ENCODE measurements around the gene TAF11L3.
"Not testable (repeated sequence)": the region's sequence is repeated elsewhere in the genome, so short reads cannot be mapped to it uniquely, and the experiment has no call there.

TAF11L3 gene

GRCh38 chr5:17518067-17518466 is at the start of gene TAF11L3:
Gene TAF11L3 (plus strand): TSS chr5:17518367.
- H3K4me3 ChIP-seq (ENCODE audit: low read depth, low read length); DNase-seq (ENCODE audit: low read depth): not testable (repeated sequence)

- no peak overlapping the region for H3K4me3 ChIP-seq (ENCODE audit: low read depth, low read length)
Measured at GRCh38 chr5:17470064-17470463, 48.1 kb upstream of the TAF11L3 start.

GRCh38 chr5:17475064-17475463 is 43.1 kb upstream of the TAF11L3 start:
- not testable (repeated sequence) for H3K4me3 ChIP-seq (ENCODE audit: low read depth, low read length); DNase-seq (ENCODE audit: low read depth)

More at GRCh38 chr5:17470064-17470463, 48.1 kb upstream of the TAF11L3 start:
- DNase-seq (ENCODE audit: low read depth), result no peak
- TF ChIP-seq MYC (IDR thresholded peaks at IDR 0.05; ENCODE audit: low read depth, low read length), result no peak
- TF ChIP-seq, protein P1, sequence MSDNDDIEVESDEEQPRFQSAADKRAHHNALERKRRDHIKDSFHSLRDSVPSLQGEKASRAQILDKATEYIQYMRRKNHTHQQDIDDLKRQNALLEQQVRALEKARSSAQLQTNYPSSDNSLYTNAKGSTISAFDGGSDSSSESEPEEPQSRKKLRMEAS (IDR thresholded peaks at IDR 0.05; ENCODE audit: low read depth, low read length), result no peak
- no peak for TF ChIP-seq POLR2A (IDR thresholded peaks at IDR 0.05; ENCODE audit: extremely low read depth, insufficient read length)
- TF ChIP-seq, protein P2, sequence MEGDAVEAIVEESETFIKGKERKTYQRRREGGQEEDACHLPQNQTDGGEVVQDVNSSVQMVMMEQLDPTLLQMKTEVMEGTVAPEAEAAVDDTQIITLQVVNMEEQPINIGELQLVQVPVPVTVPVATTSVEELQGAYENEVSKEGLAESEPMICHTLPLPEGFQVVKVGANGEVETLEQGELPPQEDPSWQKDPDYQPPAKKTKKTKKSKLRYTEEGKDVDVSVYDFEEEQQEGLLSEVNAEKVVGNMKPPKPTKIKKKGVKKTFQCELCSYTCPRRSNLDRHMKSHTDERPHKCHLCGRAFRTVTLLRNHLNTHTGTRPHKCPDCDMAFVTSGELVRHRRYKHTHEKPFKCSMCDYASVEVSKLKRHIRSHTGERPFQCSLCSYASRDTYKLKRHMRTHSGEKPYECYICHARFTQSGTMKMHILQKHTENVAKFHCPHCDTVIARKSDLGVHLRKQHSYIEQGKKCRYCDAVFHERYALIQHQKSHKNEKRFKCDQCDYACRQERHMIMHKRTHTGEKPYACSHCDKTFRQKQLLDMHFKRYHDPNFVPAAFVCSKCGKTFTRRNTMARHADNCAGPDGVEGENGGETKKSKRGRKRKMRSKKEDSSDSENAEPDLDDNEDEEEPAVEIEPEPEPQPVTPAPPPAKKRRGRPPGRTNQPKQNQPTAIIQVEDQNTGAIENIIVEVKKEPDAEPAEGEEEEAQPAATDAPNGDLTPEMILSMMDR (IDR thresholded peaks at IDR 0.05; ENCODE audit: low read depth, low read length), result no peak

DNA sequence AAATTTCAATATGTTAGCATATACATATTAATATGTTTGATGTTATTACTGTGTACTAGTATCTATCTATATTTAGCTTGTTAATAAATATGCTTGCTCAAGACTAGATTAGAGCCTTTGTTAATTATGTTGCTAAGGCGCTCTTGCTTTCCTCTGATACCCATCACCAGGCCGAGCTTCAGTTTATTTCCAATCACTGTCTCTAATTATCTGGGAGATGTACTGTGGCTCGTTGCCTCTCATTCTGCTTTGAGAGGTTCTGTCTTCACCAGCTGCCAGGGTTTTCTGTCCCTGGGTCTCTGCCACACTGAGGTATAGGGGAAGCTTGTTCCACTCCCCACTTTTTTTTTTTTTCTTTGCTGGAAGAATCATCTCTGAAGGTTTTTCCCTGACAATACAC is 41.1 kb upstream of the TAF11L3 start:
- TF ChIP-seq POLR2A (IDR thresholded peaks at IDR 0.05; ENCODE audit: extremely low read depth, insufficient read length) (no peak), MYC (IDR thresholded peaks at IDR 0.05; ENCODE audit: low read depth, low read length) (no peak)
- TF ChIP-seq, protein P1 (IDR thresholded peaks at IDR 0.05; ENCODE audit: low read depth, low read length), result no peak
- TF ChIP-seq, protein P2 (IDR thresholded peaks at IDR 0.05; ENCODE audit: low read depth, low read length), result no peak
- H3K4me3 ChIP-seq (ENCODE audit: low read depth, low read length), result no peak overlapping the region
- DNase-seq (ENCODE audit: low read depth), result no peak

DNA sequence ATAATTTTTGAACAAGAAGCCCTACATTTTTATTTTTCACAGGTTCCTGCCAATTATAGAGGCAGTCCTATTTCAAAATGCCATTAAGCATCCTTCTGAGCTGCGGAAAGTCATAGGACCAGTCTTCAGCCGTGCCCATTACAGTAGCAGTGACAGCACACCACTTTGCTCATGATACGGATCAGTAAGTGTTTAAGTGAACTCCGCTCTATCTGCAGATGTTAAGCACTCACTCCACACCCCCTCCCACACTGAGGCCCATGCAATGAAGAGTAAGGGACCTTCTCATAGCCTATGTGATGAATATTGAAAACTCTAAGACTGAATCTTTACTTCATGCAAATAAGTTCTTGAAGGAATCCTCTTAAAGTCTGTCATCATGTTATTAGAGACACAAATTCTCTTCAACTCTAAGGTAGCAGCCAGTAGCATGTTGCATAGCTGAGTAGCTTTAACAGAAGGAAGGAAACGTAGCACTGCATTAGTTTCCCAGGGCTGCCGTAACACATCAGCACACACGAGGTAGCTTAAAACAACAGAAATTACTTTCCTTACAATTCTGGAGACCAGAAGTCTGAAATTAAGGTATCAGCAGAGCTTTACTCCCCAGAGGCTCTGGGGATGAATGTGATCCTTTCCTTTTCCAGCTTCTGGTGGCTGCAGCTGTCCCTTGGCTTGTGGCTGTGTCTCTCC is 40.4 kb upstream of the TAF11L3 start:
- H3K4me3 ChIP-seq (ENCODE audit: low read depth, low read length), result no peak overlapping the region
- no peak for DNase-seq (ENCODE audit: low read depth)
- TF ChIP-seq, protein P1 (IDR thresholded peaks at IDR 0.05; ENCODE audit: low read depth, low read length), result no peak
- TF ChIP-seq MYC (IDR thresholded peaks at IDR 0.05; ENCODE audit: low read depth, low read length) (no peak), POLR2A (IDR thresholded peaks at IDR 0.05; ENCODE audit: extremely low read depth, insufficient read length) (no peak)
- TF ChIP-seq, protein P2 (IDR thresholded peaks at IDR 0.05; ENCODE audit: low read depth, low read length), result no peak

GRCh38 chr5:17481378-17481777 is 36.8 kb upstream of the TAF11L3 start:
- no peak for DNase-seq (ENCODE audit: low read depth)
- no peak overlapping the region for H3K4me3 ChIP-seq (ENCODE audit: low read depth, low read length)
- TF ChIP-seq, protein P1 (IDR thresholded peaks at IDR 0.05; ENCODE audit: low read depth, low read length), result no peak
- TF ChIP-seq, protein P2 (IDR thresholded peaks at IDR 0.05; ENCODE audit: low read depth, low read length), result no peak
- TF ChIP-seq POLR2A (IDR thresholded peaks at IDR 0.05; ENCODE audit: extremely low read depth, insufficient read length) (no peak), MYC (IDR thresholded peaks at IDR 0.05; ENCODE audit: low read depth, low read length) (no peak)

DNA sequence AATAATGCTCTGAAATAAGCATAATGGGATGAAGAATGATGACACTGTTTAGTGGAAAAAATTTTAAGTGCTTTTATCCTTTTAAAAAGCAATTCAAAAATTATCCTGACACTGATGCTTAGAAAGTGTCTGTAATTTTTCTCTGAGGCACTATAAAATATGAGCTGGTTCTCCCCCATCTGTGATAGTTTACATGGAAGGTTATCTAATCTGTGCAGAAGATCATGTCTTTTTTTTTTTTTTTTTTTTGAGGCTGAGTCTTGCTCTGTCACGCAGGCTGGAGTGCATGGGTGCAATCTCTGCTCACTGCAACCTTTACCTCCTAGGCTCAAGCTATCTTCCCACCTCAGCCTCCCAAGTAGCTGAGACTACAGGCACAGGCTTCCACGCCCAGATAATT is 35.4 kb upstream of the TAF11L3 start:
- no peak for TF ChIP-seq POLR2A (IDR thresholded peaks at IDR 0.05; ENCODE audit: extremely low read depth, insufficient read length)
- TF ChIP-seq, protein P1 (IDR thresholded peaks at IDR 0.05; ENCODE audit: low read depth, low read length), result no peak
- TF ChIP-seq, protein P2 (IDR thresholded peaks at IDR 0.05; ENCODE audit: low read depth, low read length), result no peak
- no peak for TF ChIP-seq MYC (IDR thresholded peaks at IDR 0.05; ENCODE audit: low read depth, low read length)
- H3K4me3 ChIP-seq (ENCODE audit: low read depth, low read length), result no peak overlapping the region
- no peak for DNase-seq (ENCODE audit: low read depth)

GRCh38 chr5:17486464-17487173 is 31.5 kb upstream of the TAF11L3 start:
- not testable (repeated sequence) for H3K4me3 ChIP-seq (ENCODE audit: low read depth, low read length); DNase-seq (ENCODE audit: low read depth)
